HepG2 (cell line): Measurements from ENCODE around the gene PRMT5. TPM values are rescaled to one million over a fixed set of nuclear protein-coding genes. Genes with fewer than 3 reads are reported as not detected.

Source experiments
- ATM ChIP-seq: fragments of 450-650 bp; IDR thresholded peaks from 2 replicates; pipeline ENCODE4 v1.7.1; 2017; ENCODE audit warnings: mild to moderate bottlenecking, borderline replicate concordance
- CBX2 ChIP-seq, 2 experiments: fragments of 200-600 bp in 1 of 2; sonication (generic); formaldehyde crosslinking in 1 of 2; IDR thresholded peaks; 2 replicates each; pipeline versions ENCODE4 v1.7.0 to v1.8.1; 2018 to 2022; ENCODE audit warnings: low read depth in 2 of 2, low read length in 1 of 2, mild to moderate bottlenecking in 1 of 2, missing genetic modification reagents in 1 of 2
- CCDC6 ChIP-seq: sonication (generic); formaldehyde crosslinking; IDR thresholded peaks from 2 replicates; pipeline ENCODE4 v1.8.1; 2022; ENCODE audit warnings: mild to moderate bottlenecking, missing genetic modification reagents, moderate library complexity
- FOXK1 ChIP-seq: sonication (generic); formaldehyde crosslinking; IDR thresholded peaks from 2 replicates; pipeline ENCODE4 v1.4.0; 2020; ENCODE audit warnings: low read depth, missing genetic modification reagents, borderline replicate concordance
- GABPB1 ChIP-seq: IDR thresholded peaks from 2 replicates; pipeline ENCODE4 v1.6.1; 2016; ENCODE audit warnings: mild to moderate bottlenecking, missing genetic modification reagents, moderate library complexity, missing compliant biosample characterization
- MXD4 ChIP-seq: IDR thresholded peaks from 2 replicates; pipeline ENCODE4 v1.6.1; 2016; ENCODE audit warnings: mild to moderate bottlenecking, missing biosample characterization, missing genetic modification reagents
- NR2F6 ChIP-seq, 2 experiments: IDR thresholded peaks; 2 replicates each; pipeline ENCODE4 v1.6.1; 2016; ENCODE audit warnings: antibody characterized with exemption in 1 of 2, mild to moderate bottlenecking in 1 of 2
- ONECUT2 ChIP-seq: sonication (generic); formaldehyde crosslinking; IDR thresholded peaks from 2 replicates; pipeline ENCODE4 v1.4.0; 2020; ENCODE audit warnings: missing genetic modification reagents
- SAFB2 ChIP-seq: sonication (generic); formaldehyde crosslinking; IDR thresholded peaks from 2 replicates; pipeline ENCODE4 v1.5.1; 2020; ENCODE audit warnings: missing genetic modification reagents, low read depth, mild to moderate bottlenecking, borderline replicate concordance
- SUZ12 ChIP-seq: fragments of 150-350 bp; IDR thresholded peaks from 2 replicates; pipeline ENCODE4 v1.6.1; 2014; ENCODE audit warnings: low read depth, low read length
- THYN1 ChIP-seq: sonication (generic); formaldehyde crosslinking; IDR thresholded peaks from 2 replicates; pipeline ENCODE4 v1.8.1; 2023; ENCODE audit warnings: low read depth, mild to moderate bottlenecking, moderate library complexity, missing genetic modification reagents, borderline replicate concordance
- ZMAT3 ChIP-seq: sonication (generic); formaldehyde crosslinking; conservative IDR thresholded peaks from 2 replicates; pipeline ENCODE4 v1.7.0; 2021; ENCODE audit warnings: missing genetic modification reagents
- ZNF709 ChIP-seq: sonication (generic); formaldehyde crosslinking; IDR thresholded peaks from 2 replicates; pipeline ENCODE4 v1.5.0; 2020; ENCODE audit warnings: mild to moderate bottlenecking, missing genetic modification reagents
- polyA plus RNA-seq, 8 experiments: library from polyadenylated mRNA; depleted of rRNA in 3 of 8; stranded (reverse) in 7 of 8; unstranded in 1 of 8; fragments of >200 nt; fragmentation: Illumina TruSeq in 4 of 8; extraction: Trizol in 4 of 8; gene quantifications; 2 replicates each; pipeline versions ENCODE4 v1.2.1 to v1.2.3, GENCODE V29; 2011 to 2016; ENCODE audit warnings: low read depth in 4 of 8, missing spikeins in 1 of 8, mixed read lengths in 1 of 8; ENCODE audit not compliant: insufficient read depth in 1 of 8
- total RNA-seq, 5 experiments: library from RNA; depleted of rRNA; stranded (reverse); fragments of >200 nt; fragmentation: Illumina TruSeq; extraction: Trizol; gene quantifications; 2 replicates each; pipeline ENCODE4 v1.2.3, GENCODE V29; 2016; ENCODE audit warnings: low read depth in 1 of 5
- TF ChIP-seq, protein P1 (sequence below): sonication (generic); formaldehyde crosslinking; IDR thresholded peaks from 2 replicates; pipeline ENCODE4 v1.8.1; 2023; ENCODE audit warnings: mild to moderate bottlenecking, missing genetic modification reagents
- TF ChIP-seq, protein P2 (sequence below): sonication (generic); formaldehyde crosslinking; IDR thresholded peaks from 2 replicates; pipeline ENCODE4 v1.5.0; 2020; ENCODE audit warnings: mild to moderate bottlenecking, missing genetic modification reagents, borderline replicate concordance
- TF ChIP-seq, protein P3 (sequence below): sonication (generic); formaldehyde crosslinking; IDR thresholded peaks from 2 replicates; pipeline ENCODE4 v1.4.0; 2020; ENCODE audit warnings: missing genetic modification reagents, borderline replicate concordance

The PRMT5 gene
- total and polyA plus RNA-seq, 2 of the 13 experiments (the other 11 are each of a cell fraction or from before 2014, with no cell fraction given): 210 to 354 TPM

DNA sequence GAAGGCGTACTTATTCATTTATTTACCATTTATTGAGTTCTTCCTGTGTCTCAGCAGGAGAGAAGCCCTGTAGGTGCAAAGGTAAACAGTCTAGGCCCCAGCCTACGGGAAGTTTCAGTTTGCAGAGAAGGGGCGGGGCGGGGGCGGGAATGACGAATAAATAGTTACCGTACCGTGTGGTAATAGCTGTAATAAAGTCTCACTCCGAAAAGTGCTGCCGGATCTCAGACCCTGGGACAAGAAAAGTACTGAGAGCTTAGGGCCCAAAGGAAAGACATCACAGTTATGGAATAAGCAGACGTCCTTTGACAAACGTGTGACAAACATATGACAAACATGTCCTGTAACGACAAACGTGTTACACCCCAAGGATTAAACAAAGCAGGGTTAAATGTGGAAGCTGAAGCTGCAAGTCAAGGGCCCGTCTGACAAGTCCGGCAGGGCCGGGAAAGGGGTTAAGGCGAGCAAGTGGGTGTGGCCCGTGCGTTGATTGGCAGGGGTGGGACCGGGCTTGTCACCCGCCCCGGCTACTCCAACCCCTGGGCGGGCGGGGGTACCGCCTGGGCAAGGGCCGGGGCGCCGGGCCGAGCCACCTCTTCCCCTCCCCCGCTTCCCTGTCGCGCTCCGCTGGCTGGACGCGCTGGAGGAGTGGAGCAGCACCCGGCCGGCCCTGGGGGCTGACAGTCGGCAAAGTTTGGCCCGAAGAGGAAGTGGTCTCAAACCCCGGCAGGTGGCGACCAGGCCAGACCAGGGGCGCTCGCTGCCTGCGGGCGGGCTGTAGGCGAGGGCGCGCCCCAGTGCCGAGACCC is 57.7 kb downstream of the PRMT5 start, which contains the start of gene LRP10 (continued):
- TF ChIP-seq CBX2 (IDR thresholded peaks at IDR 0.05; ENCODE audit: low read depth, low read length) (no peak), CBX2 (CRISPR knock-in tag; IDR thresholded peaks at IDR 0.05; ENCODE audit: low read depth) (peak; percentile 80), THYN1 (CRISPR knock-in tag) (no peak; the same call in none of the 2 replicates), ATM (no peak), ONECUT2 (CRISPR knock-in tag) (peak; percentile 76), NR2F6 (IDR thresholded peaks at IDR 0.05) (peak; percentile 88; the same call in 1 of the 2 replicates), NR2F6 (CRISPR knock-in tag; IDR thresholded peaks at IDR 0.05) (peak; percentile 87), SUZ12 (no peak), ZMAT3 (CRISPR knock-in tag) (peak; percentile 89), MXD4 (CRISPR knock-in tag) (peak; percentile 85; the same call in 1 of the 2 replicates), CCDC6 (peak; percentile 90), GABPB1 (peak; percentile 88), FOXK1 (CRISPR knock-in tag) (peak; percentile 95), ZNF709 (CRISPR knock-in tag) (peak; percentile 23; the same call in 1 of the 2 replicates), SAFB2 (CRISPR knock-in tag) (peak; percentile 100)
- TF ChIP-seq, protein P1, sequence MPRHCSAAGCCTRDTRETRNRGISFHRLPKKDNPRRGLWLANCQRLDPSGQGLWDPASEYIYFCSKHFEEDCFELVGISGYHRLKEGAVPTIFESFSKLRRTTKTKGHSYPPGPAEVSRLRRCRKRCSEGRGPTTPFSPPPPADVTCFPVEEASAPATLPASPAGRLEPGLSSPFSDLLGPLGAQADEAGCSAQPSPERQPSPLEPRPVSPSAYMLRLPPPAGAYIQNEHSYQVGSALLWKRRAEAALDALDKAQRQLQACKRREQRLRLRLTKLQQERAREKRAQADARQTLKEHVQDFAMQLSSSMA (CRISPR knock-in tag): peak; percentile 91
- TF ChIP-seq, protein P2, sequence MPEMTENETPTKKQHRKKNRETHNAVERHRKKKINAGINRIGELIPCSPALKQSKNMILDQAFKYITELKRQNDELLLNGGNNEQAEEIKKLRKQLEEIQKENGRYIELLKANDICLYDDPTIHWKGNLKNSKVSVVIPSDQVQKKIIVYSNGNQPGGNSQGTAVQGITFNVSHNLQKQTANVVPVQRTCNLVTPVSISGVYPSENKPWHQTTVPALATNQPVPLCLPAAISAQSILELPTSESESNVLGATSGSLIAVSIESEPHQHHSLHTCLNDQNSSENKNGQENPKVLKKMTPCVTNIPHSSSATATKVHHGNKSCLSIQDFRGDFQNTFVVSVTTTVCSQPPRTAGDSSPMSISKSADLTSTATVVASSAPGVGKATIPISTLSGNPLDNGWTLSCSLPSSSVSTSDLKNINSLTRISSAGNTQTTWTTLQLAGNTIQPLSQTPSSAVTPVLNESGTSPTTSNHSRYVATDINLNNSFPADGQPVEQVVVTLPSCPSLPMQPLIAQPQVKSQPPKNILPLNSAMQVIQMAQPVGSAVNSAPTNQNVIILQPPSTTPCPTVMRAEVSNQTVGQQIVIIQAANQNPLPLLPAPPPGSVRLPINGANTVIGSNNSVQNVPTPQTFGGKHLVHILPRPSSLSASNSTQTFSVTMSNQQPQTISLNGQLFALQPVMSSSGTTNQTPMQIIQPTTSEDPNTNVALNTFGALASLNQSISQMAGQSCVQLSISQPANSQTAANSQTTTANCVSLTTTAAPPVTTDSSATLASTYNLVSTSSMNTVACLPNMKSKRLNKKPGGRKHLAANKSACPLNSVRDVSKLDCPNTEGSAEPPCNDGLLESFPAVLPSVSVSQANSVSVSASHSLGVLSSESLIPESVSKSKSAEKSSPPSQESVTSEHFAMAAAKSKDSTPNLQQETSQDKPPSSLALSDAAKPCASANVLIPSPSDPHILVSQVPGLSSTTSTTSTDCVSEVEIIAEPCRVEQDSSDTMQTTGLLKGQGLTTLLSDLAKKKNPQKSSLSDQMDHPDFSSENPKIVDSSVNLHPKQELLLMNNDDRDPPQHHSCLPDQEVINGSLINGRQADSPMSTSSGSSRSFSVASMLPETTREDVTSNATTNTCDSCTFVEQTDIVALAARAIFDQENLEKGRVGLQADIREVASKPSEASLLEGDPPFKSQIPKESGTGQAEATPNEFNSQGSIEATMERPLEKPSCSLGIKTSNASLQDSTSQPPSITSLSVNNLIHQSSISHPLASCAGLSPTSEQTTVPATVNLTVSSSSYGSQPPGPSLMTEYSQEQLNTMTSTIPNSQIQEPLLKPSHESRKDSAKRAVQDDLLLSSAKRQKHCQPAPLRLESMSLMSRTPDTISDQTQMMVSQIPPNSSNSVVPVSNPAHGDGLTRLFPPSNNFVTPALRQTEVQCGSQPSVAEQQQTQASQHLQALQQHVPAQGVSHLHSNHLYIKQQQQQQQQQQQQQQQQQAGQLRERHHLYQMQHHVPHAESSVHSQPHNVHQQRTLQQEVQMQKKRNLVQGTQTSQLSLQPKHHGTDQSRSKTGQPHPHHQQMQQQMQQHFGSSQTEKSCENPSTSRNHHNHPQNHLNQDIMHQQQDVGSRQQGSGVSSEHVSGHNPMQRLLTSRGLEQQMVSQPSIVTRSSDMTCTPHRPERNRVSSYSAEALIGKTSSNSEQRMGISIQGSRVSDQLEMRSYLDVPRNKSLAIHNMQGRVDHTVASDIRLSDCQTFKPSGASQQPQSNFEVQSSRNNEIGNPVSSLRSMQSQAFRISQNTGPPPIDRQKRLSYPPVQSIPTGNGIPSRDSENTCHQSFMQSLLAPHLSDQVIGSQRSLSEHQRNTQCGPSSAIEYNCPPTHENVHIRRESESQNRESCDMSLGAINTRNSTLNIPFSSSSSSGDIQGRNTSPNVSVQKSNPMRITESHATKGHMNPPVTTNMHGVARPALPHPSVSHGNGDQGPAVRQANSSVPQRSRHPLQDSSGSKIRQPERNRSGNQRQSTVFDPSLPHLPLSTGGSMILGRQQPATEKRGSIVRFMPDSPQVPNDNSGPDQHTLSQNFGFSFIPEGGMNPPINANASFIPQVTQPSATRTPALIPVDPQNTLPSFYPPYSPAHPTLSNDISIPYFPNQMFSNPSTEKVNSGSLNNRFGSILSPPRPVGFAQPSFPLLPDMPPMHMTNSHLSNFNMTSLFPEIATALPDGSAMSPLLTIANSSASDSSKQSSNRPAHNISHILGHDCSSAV (CRISPR knock-in tag): peak; percentile 91
- TF ChIP-seq, protein P3, sequence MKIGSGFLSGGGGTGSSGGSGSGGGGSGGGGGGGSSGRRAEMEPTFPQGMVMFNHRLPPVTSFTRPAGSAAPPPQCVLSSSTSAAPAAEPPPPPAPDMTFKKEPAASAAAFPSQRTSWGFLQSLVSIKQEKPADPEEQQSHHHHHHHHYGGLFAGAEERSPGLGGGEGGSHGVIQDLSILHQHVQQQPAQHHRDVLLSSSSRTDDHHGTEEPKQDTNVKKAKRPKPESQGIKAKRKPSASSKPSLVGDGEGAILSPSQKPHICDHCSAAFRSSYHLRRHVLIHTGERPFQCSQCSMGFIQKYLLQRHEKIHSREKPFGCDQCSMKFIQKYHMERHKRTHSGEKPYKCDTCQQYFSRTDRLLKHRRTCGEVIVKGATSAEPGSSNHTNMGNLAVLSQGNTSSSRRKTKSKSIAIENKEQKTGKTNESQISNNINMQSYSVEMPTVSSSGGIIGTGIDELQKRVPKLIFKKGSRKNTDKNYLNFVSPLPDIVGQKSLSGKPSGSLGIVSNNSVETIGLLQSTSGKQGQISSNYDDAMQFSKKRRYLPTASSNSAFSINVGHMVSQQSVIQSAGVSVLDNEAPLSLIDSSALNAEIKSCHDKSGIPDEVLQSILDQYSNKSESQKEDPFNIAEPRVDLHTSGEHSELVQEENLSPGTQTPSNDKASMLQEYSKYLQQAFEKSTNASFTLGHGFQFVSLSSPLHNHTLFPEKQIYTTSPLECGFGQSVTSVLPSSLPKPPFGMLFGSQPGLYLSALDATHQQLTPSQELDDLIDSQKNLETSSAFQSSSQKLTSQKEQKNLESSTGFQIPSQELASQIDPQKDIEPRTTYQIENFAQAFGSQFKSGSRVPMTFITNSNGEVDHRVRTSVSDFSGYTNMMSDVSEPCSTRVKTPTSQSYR: peak; percentile 93
